Frontal cortex (tissue), 4 donors: ENCODE results near the gene TTC1. TPM values are rescaled to one million over a fixed set of nuclear protein-coding genes. Genes with fewer than 3 reads are reported as not detected.
"Not testable (repeated sequence)": the region's sequence is repeated elsewhere in the genome, so short reads cannot be mapped to it uniquely, and the experiment has no call there.

Experiments
- DNase-seq, 2 donors: peaks; one replicate each; pipeline ENCODE4 v3.0.0; 2012; ENCODE audit warnings: low spot score in 2 of 2
- FAIRE-seq: peaks from 2 replicates; lab custom pipeline; 2012; peaks lifted over from hg19 to GRCh38; lab: Jason Lieb, UNC
- total RNA-seq: library from RNA; depleted of rRNA; stranded (reverse); fragments of >200 nt; gene quantifications from one replicate; pipeline ENCODE4 v1.2.3, GENCODE V29; 2014
- donor health status: control.
- donor health status: control.
- donor health status: control.

The TTC1 gene
- total RNA-seq, result 48.1 TPM

GRCh38 chr5:160008877-160009590 lies at the start of gene TTC1:
TSS of gene TTC1 (plus strand) at chr5:160009139. CDS start at chr5:160010529, 1,390 bp downstream.
- FAIRE-seq (peak; percentile 95), DNase-seq (peak; percentile 74 to 83)

GRCh38 chr5:159961176-159962160 lies 47.5 kb upstream of the TTC1 start:
- FAIRE-seq (no peak), DNase-seq (no peak)

- FAIRE-seq, result no peak
- no peak for DNase-seq
Measured at GRCh38 chr5:159962214-159962613, 46.7 kb upstream of the TTC1 start.

- DNase-seq (no peak), FAIRE-seq (no peak)
Measured at GRCh38 chr5:159963935-159964334, 45.0 kb upstream of the TTC1 start.

GRCh38 chr5:159965031-159965837 lies 43.7 kb upstream of the TTC1 start:
- FAIRE-seq (no peak), DNase-seq (no peak)

GRCh38 chr5:159965838-159966128 lies 43.2 kb upstream of the TTC1 start:
- not testable (repeated sequence) for FAIRE-seq, DNase-seq

- FAIRE-seq (no peak), DNase-seq (no peak)
Measured at GRCh38 chr5:159969966-159970365, 39.0 kb upstream of the TTC1 start.

GRCh38 chr5:159971038-159971437 lies 37.9 kb upstream of the TTC1 start:
- FAIRE-seq (no peak), DNase-seq (no peak)

GRCh38 chr5:159971514-159971913 lies 37.4 kb upstream of the TTC1 start:
- FAIRE-seq (no peak), DNase-seq (no peak)

GRCh38 chr5:159971931-159972461 lies 36.9 kb upstream of the TTC1 start:
- DNase-seq, result peak in 1 of 2 donors; percentile 39
- no peak for FAIRE-seq

GRCh38 chr5:159972538-159973362 lies 36.2 kb upstream of the TTC1 start:
- DNase-seq, result no peak

GRCh38 chr5:159975462-159976019 lies 33.4 kb upstream of the TTC1 start:
- DNase-seq, result no peak
- no peak for FAIRE-seq

More at GRCh38 chr5:159972538-159973362, 36.2 kb upstream of the TTC1 start:
- FAIRE-seq, result no peak

- FAIRE-seq, result no peak
- no peak for DNase-seq
Measured at GRCh38 chr5:159976921-159977320, 32.0 kb upstream of the TTC1 start.

GRCh38 chr5:159978358-159978757 lies 30.6 kb upstream of the TTC1 start:
- DNase-seq (no peak), FAIRE-seq (no peak)

GRCh38 chr5:159982421-159983173 lies 26.3 kb upstream of the TTC1 start:
- DNase-seq, result no peak

GRCh38 chr5:159987031-159987674 lies 21.8 kb upstream of the TTC1 start:
- DNase-seq, result peak; percentile 63 to 80
- FAIRE-seq, result no peak

More at GRCh38 chr5:159982421-159983173, 26.3 kb upstream of the TTC1 start:
- no peak for FAIRE-seq

GRCh38 chr5:159990506-159990905 lies 18.4 kb upstream of the TTC1 start:
- DNase-seq (no peak), FAIRE-seq (no peak)

GRCh38 chr5:159992566-159992965 lies 16.4 kb upstream of the TTC1 start:
- FAIRE-seq, result no peak

More at GRCh38 chr5:159992566-159992965, 16.4 kb upstream of the TTC1 start:
- no peak for DNase-seq
